Keratinocyte (primary cell): ENCODE data around the gene SLC37A1.

ENCODE experiments used
- CTCF ChIP-seq, 3 experiments: IDR thresholded peaks in 1 of 3; conservative IDR thresholded peaks in 1 of 3; optimal IDR thresholded peaks in 1 of 3; 2 replicates in 2 of 3; 3 replicates in 1 of 3; pipeline versions ENCODE3 to v1.5.1; 2011; ENCODE audit warnings: low read length in 3 of 3, mild to moderate bottlenecking in 3 of 3, moderate library complexity in 2 of 3, control low read depth in 1 of 3, inconsistent platforms in 1 of 3; ENCODE audit not compliant: insufficient read depth in 2 of 3; ENCODE audit errors: extremely low read depth in 1 of 3
- EZH2 ChIP-seq: IDR thresholded peaks from one replicate; pipeline ENCODE4 v1.6.1; 2012; ENCODE audit warnings: inconsistent platforms, mild to moderate bottlenecking, low read length, moderate library complexity

- TF ChIP-seq CTCF (optimal IDR thresholded peaks at IDR 0.05 in 1 of 3, IDR thresholded peaks at IDR 0.05 in 1 of 3, conservative IDR thresholded peaks at IDR 0.05 in 1 of 3; ENCODE audit: extremely low read depth in 1 of 3, insufficient read depth in 2 of 3, low read length in 3 of 3) (no peak), EZH2 (no peak)
Measured at GRCh38 chr21:42552407-42553336, 39.0 kb downstream of the SLC37A1 start.
